DMS153 (cell line): ENCODE data around the gene XYLT1.

ENCODE experiments used
- DNase-seq: peaks from one replicate; lab custom pipeline; 2025; lab: John Stamatoyannopoulos, UW

The XYLT1 gene

DNA sequence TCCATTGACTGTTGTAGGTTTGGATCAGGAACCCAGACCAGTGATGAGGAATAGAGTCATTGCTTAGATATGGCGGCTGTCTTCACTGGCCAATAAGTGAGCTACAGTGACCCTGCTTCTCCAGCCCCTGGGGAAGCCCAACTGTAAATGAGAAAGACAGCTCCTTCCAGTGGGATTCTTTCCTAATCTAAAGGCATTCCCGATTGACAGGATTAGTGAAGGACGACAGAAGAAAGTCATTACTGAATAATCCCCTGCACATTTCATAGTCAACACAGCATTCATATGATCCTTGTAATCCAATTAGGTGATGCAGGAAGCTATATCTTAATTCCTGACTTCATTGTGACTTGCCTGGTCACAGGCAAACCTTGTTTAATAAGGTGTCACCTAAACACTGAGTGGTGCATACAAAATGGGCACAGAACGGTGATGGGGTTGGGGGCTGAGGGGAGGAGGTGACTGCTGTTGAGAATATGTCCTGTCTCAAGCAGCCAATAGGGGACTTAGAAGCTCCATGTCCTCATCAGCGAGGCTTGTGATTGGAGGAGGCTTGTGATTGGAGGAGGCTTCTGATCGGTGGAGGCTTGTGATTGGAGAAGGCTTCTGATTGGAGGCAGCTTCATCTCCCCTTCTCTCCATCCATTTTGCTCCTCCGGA is 242.6 kb downstream of the XYLT1 start:
- DNase-seq = no peak

DNA sequence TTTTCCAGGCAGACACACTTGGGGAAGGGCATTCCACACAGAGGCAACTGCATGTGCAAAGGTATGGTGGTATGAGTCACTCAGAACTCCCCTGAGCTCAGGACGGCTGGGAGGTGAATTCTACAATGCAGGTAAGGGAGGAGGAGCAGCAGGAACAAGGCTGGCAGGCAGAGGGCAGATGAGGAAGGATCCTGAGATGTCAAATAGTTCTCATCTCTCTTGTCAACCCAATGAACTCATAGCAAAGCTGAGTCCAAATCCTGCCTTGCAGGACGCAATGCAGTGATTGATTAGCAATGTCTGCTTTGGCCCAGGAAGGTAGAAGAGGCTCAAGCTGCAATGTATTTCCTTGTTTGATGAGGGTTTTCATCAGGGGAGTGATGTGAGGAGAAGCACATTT is 243.5 kb downstream of the XYLT1 start:
- no peak for DNase-seq

DNA sequence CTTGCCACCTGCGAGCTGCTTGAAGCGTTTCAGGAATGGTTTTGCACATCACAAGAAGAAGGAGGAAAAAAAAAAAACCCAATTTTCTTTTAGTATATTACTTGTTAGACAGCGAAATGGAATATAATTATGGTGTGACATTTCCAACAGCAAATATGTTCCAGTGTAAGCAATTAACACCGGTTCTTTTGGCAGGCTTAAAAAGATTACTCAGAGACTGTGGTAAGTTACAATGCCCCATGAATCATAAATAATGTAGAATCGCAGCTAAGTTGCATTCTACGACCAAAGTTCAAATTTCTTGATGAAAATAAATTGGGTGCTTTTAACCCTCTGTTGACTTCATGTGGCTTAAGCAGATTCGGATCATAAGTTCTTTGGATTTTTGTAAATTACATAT is 245.2 kb downstream of the XYLT1 start:
- no peak for DNase-seq

DNA sequence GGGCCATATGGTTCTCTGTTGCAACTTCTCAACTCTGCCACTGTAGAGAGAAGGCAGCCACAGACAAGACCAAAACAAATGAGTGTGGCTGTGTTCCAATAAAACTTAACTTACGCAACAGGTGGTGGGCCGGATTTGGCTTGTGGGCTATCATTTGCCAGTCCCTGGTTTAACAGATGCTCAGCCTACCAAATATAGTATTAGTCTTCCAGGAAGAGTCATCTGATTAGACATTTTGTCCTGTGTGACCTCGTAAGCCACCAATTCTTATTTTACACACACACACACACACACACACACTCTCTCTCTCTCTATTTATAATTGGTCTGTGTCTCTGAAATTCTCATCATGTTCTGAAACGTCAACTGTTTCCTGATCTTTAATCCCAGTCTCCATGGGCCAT is 245.9 kb downstream of the XYLT1 start:
- DNase-seq = no peak

DNA sequence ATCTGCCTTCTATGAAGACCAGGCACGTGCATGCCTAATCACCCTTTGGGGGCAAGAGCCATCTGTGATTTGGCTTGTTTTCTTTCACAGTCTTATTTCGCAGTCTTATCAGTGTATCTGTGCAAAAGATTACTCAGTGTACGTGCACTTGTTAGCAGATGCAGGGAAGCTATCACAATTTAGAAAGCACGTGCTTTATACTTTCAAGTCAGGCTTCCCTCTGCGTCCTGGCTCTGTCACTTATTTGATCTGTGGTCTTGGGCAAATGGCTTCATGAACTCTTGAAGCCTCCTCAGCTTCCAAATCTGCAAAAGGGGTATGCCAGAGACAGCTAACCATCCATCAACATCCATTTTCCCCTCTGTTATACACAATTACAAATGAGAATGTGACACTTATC is 246.4 kb downstream of the XYLT1 start:
- DNase-seq = no peak

DNA sequence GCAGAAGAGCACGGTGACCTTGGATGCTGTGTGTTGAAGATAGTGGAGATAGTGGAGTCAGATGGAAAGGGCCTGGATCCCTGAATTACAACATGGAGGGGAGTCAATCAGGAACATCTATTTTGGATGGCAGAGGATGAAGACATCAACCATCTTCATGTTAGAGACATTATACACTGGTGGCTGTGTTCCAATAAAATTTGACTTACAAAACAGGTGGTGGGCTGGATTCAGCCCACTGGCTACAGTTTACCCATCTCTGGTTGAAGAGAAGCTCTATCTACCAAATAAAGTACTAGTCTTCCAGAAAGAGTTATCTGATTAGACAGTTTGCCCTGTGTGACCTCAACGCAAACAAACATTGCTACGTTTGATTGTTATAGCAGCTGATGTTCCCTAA is 247.2 kb downstream of the XYLT1 start:
- no peak for DNase-seq

DNA sequence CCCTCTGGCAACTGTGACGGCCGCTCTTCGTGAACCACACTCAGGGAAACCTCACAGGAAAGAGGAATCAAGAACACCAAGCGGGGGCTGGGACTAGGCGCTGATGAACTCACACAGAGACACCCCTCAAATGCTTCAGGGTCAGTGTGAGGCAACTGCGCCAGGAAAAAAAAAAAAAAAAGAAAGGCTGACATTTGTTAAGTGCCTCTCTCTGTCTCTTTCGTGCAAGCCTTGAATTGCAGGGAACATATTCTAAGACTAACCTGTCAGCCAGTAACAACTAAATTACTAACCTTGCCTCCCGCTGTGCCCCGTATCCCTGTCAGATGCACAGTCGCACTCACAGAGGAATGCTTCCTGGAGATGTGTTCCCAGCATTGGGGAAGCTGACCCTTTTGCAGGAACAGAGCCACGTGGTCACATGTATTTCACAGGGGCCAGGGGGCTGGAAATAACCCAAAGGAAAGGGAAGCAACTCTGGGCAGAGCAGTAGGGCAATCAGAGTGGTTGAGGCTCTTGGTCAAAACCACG is 247.8 kb downstream of the XYLT1 start:
- no peak for DNase-seq

DNA sequence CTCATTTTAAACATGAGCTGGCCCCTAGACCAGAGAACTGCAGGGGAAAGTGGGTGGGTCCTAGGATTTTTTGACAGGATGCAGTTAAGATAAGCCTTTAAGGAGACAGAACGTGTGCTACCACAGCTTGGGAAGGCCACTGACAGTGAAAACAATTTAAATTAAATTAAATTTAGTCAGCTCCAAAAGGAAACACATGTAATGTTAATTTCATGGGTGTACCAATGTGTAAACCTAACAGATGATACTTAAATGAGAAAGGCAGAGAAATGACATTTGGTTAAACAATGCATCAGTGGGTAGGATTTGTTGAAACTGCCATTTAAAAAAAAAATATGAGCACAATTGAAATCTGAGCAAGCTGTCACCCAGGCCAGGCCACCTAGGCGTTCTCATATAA is 250.8 kb downstream of the XYLT1 start:
- DNase-seq = no peak

DNA sequence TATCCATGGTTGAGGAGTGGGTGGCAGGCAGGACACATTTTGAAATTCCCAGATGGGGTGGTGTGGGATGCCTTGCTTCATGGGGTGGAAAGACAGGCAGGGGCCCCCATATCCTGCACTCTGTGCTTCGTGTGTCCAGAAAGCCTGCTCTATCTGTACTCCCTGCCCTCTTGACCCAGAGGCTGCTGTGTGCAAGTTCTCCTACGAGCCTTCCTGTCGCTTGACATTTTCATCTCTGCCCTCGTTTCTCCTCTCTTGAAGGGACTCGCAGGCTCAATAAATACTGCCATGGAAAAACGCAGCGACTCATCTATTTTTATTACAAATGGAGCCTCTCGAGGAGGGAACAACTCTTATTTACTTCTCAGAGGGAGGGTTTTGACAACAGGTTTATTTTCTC is 254.8 kb downstream of the XYLT1 start:
- no peak for DNase-seq

DNA sequence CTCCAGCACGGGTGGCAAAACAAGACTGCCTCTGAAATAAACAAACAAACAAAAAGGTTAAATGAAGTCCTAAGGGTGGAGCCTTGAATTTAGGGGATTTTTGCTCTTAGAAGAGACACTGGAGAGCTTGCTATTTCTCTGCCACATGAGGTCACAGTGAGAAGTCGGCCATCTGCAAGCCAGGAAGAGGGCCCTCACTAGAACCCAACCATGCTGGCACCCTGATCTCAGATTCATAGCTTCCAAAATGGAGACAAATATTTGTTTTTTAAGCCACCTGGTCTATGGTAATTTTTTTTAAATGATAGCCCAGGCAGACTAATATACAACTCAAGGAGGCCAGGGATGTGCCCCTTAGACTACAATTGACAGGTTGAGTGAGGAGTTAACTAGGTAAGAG is 255.5 kb downstream of the XYLT1 start:
- no peak for DNase-seq

DNA sequence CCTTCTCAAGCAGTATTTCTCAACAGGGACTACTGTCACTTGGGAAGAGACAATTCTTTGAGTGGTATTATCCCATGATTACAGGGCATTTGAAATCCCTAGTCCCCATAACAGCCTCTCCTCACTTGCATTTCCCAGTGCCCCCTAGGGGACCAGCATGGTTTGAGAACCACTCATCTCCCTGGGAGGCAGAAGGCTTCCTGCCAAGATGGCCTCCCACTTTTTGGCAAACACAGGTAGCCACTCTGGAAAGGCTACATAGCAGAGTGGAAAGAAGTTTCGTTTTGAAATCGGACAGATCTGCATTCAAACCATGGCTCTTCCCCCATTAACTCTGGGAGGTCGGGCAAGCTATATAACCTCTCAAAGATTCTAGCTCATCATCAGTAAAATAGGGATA is 256.8 kb downstream of the XYLT1 start:
- DNase-seq = no peak

DNA sequence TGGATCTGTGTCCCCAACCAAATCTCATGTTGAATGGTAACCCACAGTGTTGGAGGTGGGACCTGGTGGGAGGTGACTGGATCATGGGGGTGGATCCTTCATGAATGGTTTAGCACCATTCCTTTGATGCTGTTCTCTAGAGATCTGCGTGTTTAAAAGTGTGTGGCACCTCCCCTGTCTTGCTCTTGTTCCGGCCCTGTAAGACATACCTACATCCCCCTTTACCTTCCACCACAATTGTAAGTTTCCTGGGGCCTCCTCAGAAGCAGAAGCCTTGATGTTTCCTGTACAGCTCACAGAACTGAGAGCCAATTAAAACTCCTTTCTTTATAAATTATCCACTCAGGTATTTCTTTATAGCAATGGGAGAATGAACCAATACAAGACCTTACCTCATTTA is 257.7 kb downstream of the XYLT1 start:
- no peak for DNase-seq

DNA sequence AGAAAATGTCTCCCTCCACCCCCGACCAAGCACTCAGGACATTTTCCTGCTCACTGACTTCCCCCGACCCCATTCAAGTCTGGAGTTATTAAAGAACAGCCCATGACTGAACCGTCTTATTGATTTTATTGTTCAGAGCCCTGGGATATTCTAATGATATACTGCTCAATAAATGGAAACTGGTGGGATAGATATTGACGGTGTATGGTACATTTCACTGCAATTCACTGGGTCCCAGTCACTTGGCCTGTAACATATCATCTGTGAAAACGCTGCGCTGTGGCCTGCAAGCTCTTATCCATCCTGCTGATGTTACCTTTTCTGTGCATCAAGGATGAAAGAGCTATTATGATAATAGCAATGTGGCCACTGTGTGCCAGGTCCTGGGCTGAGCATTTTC is 258.2 kb downstream of the XYLT1 start:
- DNase-seq = no peak

DNA sequence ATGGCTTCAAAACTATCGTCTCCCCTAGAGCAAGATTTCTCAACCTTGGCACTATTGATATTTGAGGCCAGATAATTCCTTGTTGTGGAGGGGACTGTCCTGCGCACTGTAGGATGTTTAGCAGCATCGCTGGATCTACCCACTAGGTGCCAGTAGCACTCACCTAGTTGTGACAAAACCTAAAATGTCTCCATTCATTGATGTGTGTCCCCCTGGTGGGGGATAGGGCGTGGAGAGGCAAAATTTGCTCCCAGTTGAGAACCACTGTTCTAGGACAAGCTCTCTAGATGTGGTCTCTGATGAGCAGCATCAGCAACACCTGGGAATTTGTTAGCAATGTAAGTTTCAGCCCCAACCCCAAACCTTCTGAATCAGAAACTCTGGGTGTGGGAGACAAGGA is 259.0 kb downstream of the XYLT1 start:
- no peak for DNase-seq

DNA sequence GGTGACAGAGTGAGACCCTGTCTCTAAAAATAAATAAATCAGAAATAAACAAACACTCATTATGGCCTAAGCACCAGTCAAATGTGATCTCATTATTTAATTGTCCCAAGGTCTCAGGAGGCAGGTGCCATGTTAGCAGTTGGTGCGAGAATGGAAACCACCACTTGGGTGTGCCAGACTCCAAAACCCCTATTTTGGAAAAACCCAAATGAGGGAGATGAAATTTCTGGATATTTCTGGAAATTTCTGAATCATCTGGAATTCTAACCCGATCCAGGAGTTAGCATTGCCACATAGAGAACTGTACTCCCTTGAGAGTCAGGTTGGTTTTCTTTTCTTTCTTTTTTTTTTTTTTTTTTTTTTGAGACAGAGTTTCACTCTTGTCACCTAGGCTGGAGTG is 264.0 kb downstream of the XYLT1 start:
- DNase-seq = no peak

DNA sequence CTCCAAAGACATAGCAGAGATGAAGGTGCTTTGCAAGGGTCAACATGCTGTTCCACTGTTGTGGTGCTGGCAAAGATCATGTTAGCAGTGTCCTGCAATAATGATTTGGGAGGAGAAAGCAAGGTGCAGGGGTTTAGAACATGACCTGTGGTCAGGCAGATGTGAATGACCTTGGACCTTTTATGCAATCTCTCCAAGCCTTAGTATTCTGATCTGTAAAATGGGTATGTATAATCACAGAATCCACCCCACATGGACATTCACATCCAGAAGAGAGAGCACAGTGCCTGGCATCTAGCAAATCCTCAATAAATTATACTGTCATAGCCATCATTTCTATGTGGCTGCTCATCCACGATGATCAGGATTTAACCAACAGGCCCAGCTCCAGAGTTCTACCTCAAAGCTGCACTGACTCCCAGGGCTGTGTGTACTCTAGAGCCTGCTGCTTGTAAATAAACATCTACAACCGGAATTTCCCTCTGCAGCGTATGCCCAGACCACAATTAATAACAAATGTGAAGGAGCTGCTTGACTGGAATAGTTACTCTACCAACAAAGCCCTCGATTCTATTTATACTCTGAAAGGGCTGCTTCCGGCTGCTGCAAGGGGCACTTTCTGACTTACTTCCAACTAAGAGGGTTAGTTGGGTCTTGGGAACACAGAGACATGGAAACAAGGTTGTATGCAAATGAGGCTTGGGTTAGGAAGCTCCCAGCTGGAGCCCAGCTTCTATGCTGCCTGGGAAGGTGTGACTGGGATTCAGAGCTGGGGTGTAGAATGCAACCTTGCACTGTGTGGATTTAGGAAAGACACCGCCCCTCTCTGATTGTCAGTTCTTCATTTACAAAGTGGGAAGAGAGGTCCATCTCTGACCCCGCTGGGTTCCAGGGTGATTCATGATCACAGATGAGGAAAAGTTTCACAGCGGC is 265.2 kb downstream of the XYLT1 start:
- peak; percentile 87 for DNase-seq

DNA sequence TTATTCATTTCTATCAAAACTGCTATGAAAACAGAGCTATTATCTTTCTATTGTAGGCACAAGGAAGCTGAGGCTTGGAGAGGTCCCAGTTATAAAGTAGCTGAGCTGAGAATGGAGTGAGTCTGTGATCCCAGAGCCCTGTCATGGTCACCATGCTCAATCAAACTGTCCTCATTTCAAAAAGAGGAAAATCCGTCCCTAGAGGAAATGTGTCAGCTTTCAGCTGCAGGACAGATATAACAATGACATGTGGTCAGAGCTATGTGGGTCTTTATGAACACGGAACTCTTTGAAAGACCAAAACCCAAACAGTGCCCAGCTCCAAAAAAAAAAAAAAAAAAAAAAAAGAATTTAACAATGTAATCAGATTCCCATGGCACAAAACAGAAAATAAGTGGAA is 266.1 kb downstream of the XYLT1 start:
- no peak for DNase-seq

DNA sequence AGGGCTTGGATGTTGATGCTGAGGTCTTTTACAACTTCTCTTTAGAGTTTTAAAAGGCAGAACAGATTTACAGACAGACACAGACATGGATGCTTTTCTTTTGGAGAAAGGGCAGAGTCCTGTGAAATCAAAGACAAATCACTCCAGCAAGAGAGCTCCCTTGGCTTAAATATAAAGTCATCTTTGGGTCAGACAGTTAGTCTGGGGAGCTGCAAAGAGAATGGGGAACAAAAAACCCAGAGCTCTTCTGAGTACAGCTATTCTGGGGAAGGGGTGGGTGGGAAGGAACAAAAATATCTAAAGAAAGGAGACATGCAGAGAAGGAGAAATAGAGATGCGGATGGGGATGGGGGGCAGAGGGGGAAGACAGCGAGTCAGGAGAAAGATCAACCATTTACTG is 266.6 kb downstream of the XYLT1 start:
- DNase-seq = no peak

DNA sequence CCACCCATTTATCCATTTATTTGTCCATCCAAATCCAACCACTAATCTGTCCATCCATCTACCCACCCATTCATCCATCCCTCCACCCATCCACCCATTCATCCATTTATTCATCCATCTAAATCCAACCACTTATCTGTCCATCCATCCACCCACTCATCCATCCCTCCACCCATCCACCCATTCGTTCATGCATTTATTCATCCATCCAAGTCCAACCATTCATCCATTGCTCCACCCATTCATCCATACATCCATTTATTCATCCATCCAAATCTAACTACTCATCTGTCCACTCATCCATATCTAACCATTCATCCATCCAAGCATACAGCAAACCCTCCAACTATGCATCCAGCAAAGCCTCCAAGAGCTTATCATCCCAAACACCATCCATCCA is 267.3 kb downstream of the XYLT1 start:
- no peak for DNase-seq

DNA sequence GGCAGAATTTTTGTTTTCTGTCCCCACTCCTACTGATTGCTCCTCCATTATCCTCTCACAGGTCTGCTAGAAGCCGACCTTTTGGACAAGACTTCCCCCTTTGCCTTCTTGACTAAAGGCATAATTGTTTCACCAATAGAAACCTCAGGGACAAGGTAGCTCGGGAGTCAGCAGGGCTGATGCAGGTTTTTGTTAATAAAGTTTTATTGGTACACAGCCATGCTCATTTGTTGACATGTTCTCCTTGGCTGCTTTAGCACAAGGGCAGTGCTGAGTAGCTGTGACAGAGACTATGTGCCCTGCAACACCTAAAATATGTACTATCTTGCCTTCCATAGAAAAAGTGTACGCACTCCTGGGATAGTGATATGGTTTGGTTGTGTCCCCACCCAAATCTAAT is 271.6 kb downstream of the XYLT1 start:
- DNase-seq = no peak

DNA sequence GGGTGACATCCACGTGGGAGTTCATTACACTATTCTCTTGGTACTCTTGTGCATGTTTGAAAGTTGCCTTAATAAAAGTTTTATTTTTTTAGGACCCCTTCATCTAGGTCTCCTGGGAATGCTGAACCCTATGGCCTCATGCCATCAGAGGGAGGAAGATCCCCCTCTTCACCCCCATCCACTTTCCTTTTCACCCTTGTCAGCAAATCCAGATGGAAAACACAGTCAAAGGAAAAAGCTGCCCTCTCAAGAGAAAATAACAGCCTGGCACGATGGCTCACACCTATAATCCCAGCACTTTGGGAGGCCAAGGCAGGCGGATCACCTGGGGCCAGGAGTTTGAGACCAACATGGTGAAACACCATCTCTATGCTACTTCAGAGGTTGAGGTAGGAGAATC is 274.2 kb downstream of the XYLT1 start:
- DNase-seq = no peak

DNA sequence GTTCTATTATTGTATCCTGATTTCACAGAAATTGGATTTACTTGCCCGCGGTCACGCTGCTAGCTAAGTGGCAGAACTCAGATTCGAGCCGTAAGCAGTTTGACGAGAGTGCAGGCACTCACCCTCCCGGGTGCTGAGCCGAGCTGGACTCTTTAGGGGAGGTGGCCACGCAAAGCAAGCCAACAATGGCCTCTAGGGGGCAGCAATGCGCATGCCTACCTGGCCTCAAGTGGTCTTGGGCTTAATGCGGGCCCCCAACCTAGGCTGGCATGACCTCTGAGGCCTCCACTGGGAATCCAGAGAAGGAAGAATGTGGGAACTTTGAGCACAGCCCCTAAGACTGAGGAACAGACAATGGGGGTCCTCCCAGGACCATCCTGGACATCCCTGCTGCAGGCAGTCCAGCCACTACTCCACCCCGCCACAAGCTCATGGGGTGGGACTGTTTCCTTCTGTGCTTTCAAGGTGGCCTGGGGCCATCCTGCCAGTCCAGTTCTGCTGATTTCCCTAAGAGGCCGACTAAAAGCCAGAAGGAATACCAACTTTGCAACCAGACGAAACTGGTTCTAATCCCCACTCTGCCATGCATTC is 276.5 kb downstream of the XYLT1 start:
- no peak for DNase-seq

DNA sequence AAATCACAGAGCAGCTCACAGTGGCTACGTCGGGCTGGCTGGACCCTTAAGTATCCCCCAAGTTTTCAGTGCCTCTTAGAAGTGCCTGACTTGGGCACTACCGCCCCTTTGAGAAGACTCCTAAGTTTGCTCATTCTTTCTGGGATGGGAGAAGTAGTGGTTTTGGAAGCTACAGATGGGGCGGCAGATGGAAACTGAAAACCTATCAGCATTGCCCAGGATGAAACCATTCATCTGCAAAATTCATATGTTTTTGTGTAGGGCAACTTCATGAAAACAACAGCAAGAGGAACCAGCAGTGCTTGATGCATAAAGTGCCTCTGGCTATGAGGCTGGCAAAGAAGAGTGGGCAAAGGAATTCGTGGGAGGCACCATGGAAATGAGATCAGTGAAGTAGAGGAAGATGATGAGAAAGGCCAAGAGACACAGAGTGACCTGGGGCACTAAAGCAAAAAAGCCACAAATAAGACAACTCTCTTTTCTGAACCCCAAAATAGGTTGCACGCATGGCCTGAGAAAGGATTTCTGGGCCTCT is 277.1 kb downstream of the XYLT1 start:
- DNase-seq = no peak
